ENCODE data around the gene OR4D1.

Gene OR4D1

DNA sequence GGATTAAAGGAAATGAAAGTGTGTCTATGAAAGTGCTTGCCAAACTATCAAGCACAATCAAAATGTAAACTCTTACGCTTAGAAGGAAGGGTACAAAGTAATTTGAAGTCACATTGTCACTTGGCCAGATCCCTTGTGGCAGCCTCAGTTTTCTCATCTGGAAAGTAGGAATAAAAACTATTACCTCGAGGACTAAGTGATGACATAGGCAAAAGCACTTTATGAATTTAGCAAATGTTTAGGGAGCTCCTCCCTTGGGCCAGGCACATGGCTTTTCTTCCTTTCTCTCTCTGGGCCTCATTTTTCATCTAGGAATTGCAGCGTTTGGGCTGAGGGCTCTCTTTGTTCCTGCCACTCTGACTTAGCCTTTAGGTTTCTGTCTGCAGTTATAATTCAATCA lies 36.5 kb upstream of the OR4D1 start:
- no peak overlapping the region for H3K4me3 ChIP-seq (replicated peaks; ENCODE audit: low read depth, low read length)
- no peak for DNase-seq (ENCODE audit: extremely low read depth, low read depth)
- TF ChIP-seq, protein P1, sequence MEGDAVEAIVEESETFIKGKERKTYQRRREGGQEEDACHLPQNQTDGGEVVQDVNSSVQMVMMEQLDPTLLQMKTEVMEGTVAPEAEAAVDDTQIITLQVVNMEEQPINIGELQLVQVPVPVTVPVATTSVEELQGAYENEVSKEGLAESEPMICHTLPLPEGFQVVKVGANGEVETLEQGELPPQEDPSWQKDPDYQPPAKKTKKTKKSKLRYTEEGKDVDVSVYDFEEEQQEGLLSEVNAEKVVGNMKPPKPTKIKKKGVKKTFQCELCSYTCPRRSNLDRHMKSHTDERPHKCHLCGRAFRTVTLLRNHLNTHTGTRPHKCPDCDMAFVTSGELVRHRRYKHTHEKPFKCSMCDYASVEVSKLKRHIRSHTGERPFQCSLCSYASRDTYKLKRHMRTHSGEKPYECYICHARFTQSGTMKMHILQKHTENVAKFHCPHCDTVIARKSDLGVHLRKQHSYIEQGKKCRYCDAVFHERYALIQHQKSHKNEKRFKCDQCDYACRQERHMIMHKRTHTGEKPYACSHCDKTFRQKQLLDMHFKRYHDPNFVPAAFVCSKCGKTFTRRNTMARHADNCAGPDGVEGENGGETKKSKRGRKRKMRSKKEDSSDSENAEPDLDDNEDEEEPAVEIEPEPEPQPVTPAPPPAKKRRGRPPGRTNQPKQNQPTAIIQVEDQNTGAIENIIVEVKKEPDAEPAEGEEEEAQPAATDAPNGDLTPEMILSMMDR (IDR thresholded peaks at IDR 0.05; ENCODE audit: low read depth, low read length, missing control alignments) = no peak

DNA sequence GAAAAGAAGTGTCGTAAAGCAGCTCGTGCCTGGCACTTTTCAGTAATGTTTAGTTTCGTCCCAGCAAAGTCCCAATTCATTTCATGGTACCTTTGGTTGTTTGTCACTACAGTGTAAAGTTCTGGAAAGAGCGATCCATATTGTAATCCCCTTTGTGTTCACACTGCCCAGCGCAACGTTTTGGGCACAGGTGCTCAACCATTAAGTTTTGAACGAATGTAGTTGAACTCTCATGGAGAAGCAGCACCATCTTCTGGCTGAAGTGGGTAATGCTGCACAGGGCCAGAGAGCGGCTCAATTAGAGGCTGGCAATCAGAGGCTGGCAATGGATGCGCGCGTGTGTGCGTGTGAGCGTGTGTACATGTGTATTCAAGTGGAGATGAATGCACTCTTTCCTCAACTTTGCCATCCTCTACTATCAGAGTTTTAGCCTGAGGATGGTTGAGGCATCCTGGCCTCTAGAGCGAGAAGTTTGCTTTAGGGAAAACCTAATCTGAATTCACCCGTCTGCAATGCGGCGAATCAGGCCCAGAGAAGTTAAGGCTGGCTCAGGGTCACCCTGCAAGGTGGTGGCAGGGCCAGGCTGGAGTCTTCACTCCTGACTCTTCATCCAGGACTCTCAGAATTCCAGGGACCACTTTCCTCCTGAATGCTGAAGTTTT lies 35.1 kb upstream of the OR4D1 start:
- DNase-seq (ENCODE audit: extremely low read depth, low read depth) = peak; percentile 54
- TF ChIP-seq, protein P1 (IDR thresholded peaks at IDR 0.05; ENCODE audit: low read depth, low read length, missing control alignments) = peak; percentile 95
- H3K4me3 ChIP-seq (replicated peaks; ENCODE audit: low read depth, low read length) = no peak overlapping the region

DNA sequence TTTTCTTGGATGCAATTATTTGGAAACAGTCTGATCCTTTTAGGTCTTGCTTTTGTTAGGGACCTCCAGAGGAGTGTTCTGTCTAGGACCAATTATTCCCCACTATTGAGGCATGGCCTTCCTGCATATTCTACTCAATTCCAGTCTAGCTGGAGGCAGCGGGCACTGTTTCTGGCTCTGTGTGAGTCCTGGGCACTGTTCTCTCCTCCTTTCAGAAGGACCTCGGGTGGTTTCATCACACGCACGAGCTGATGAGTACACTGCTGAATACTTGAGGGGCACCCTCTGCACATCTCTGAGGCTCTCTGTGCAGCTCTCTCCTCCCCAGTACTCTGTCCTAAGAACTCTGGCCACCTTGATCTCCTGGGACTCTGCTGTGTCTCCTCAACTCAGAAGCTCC lies 34.2 kb upstream of the OR4D1 start:
- TF ChIP-seq, protein P1 (IDR thresholded peaks at IDR 0.05; ENCODE audit: low read depth, low read length, missing control alignments) = no peak
- no peak for DNase-seq (ENCODE audit: extremely low read depth, low read depth)
- no peak overlapping the region for H3K4me3 ChIP-seq (replicated peaks; ENCODE audit: low read depth, low read length)

DNA sequence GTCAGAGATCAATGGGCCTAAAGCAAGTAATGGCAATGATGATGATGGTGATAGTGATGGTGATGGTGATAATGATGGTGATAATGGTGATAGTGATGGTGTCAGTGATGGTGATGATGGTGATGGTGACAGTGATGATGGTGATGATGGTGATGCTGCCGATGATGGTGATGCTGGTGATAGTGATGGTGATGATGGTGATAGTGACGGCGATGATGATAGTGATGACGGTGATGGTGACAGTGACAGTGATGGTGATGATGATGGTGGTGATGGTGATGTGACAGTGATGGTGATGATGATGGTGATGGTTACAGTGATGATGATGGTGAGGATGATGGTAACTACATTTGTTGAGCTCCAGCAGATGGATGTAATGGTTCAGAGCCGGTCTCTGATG lies 30.8 kb upstream of the OR4D1 start:
- no peak overlapping the region for H3K4me3 ChIP-seq (replicated peaks; ENCODE audit: low read depth, low read length)
- DNase-seq (ENCODE audit: extremely low read depth, low read depth) = no peak
- TF ChIP-seq, protein P1 (IDR thresholded peaks at IDR 0.05; ENCODE audit: low read depth, low read length, missing control alignments) = no peak

DNA sequence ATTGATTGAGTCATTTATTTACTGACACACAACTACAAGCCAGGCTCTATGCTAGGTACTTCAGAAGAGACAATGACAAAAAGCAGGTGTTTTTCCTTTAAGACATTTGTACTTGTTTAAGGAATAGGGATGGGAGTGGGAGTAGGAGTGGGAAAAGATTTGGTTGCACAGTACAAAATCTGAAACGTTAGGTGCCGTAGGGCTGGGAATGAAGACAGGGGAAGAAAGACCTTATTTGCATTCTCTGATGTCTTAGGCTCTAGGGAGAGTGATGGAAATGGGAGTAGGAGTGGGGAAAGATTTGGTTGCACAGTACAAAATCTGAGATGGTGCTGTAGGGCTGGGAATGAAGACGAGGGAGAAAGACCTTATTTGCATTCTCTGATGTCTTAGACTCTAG lies 28.7 kb upstream of the OR4D1 start:
- TF ChIP-seq, protein P1 (IDR thresholded peaks at IDR 0.05; ENCODE audit: low read depth, low read length, missing control alignments) = no peak
- no peak overlapping the region for H3K4me3 ChIP-seq (replicated peaks; ENCODE audit: low read depth, low read length)
- DNase-seq (ENCODE audit: extremely low read depth, low read depth) = no peak

DNA sequence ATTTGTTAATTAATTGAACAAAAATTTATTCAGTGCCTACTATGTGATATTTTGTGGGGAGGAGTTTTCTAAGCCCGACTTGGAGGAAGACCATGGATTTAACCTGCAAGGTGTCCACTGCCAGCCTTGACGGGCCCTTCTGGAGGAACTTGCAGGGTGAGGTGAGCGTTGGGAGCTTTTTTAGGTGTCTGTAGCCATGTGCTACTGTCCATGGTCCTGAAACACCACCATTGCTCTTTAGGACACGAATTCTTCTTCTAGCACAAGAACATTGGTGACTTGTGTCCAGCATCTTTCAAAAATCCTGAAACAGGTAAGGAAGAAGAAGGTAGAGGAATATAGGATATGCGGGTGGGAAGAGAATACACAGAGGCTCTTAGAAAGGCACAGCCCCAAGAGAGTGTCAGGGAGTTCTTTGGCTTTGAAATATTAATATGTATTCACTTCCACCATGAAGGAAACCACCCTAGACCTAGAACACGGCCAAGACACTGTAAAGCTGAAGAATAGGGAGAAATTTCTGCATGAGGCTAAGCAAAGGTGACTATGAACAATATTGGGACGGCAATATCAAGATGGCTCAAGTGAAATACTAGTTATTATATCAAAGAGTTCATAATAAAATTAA lies 27.9 kb upstream of the OR4D1 start:
- H3K4me3 ChIP-seq (replicated peaks; ENCODE audit: low read depth, low read length) = no peak overlapping the region
- TF ChIP-seq, protein P1 (IDR thresholded peaks at IDR 0.05; ENCODE audit: low read depth, low read length, missing control alignments) = no peak
- DNase-seq (ENCODE audit: extremely low read depth, low read depth) = peak; percentile 32

All from HFF-Myc (cell line).